Measurements from ENCODE around the gene OXTR.

DNA sequence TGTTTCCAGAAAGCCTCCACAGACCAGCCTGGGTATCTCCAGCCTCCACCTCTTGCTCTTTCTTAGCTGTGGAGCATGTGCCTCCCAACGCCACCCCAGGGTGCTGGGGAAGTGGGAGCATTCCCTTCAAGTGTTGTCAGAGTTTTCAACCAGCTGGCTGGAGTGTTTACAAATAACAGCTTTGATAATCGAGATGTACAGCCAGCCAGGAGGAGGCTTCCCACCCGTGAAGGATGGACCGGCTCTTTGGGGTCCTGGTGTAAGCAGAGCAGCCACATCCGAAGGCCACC lies 8.5 kb upstream of the OXTR start:
- TF ChIP-seq, protein P1, sequence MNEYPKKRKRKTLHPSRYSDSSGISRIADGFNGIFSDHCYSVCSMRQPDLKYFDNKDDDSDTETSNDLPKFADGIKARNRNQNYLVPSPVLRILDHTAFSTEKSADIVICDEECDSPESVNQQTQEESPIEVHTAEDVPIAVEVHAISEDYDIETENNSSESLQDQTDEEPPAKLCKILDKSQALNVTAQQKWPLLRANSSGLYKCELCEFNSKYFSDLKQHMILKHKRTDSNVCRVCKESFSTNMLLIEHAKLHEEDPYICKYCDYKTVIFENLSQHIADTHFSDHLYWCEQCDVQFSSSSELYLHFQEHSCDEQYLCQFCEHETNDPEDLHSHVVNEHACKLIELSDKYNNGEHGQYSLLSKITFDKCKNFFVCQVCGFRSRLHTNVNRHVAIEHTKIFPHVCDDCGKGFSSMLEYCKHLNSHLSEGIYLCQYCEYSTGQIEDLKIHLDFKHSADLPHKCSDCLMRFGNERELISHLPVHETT (tag by site-specific recombination; IDR thresholded peaks at IDR 0.05): no peak
- TF ChIP-seq, protein P2, sequence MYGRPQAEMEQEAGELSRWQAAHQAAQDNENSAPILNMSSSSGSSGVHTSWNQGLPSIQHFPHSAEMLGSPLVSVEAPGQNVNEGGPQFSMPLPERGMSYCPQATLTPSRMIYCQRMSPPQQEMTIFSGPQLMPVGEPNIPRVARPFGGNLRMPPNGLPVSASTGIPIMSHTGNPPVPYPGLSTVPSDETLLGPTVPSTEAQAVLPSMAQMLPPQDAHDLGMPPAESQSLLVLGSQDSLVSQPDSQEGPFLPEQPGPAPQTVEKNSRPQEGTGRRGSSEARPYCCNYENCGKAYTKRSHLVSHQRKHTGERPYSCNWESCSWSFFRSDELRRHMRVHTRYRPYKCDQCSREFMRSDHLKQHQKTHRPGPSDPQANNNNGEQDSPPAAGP (tag by site-specific recombination; IDR thresholded peaks at IDR 0.05): no peak
- TF ChIP-seq BCL11A (tag by site-specific recombination; IDR thresholded peaks at IDR 0.05; ENCODE audit: low read depth): no peak
- TF ChIP-seq, protein P3, sequence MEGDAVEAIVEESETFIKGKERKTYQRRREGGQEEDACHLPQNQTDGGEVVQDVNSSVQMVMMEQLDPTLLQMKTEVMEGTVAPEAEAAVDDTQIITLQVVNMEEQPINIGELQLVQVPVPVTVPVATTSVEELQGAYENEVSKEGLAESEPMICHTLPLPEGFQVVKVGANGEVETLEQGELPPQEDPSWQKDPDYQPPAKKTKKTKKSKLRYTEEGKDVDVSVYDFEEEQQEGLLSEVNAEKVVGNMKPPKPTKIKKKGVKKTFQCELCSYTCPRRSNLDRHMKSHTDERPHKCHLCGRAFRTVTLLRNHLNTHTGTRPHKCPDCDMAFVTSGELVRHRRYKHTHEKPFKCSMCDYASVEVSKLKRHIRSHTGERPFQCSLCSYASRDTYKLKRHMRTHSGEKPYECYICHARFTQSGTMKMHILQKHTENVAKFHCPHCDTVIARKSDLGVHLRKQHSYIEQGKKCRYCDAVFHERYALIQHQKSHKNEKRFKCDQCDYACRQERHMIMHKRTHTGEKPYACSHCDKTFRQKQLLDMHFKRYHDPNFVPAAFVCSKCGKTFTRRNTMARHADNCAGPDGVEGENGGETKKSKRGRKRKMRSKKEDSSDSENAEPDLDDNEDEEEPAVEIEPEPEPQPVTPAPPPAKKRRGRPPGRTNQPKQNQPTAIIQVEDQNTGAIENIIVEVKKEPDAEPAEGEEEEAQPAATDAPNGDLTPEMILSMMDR (tag by site-specific recombination; IDR thresholded peaks at IDR 0.05): no peak
